ENCODE measurements around the gene YIF1A.
A peak's percentile ranks its signal among the peaks of the same experiment; 100 is the strongest.
"Not testable (repeated sequence)": the region's sequence is repeated elsewhere in the genome, so short reads cannot be mapped to it uniquely, and the experiment has no call there.

Gene YIF1A

DNA sequence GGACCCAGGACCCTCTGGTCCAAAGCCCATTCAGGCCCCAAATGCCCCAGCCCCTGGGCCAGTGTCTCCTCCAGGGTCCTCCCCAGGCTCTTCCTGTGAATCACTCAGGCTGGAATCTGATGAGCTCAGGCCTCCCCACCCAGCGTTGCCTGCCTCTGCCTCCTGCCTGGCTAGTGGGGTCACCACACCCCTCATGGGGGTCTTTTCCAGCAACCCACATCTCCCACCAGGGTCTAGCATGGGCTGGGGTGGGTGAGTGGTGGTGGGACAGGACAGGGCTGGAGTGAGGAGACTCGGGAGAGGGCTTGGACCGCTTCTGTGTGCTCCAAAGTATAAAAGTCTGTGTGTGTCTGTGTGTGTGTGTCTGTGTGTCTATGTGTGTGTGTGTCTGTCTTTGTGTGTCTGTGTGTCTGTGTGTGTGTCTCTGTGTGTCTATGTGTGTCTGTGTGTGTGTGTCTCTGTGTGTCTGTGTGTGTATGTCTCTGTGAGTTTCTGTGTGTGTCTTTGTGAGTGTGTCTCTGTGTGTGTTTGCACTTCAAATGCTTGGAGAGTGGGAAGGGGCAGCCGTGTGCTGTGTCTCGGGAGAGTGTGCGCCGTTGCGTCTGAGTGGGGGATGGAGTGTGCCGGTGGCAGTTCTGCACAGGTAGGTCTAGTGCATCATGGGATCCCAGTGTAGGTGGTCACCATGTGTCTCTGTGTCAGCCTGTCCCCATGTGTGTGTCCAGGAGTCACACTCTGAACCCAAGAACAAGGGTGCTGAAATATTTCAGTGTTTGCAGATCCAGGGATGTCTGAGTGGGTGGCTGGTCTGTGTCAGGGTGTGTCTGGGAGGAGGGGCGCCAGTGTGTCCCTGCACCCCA is 38.5 kb upstream of the YIF1A start:
- intact Hi-C loops (cut with DNase I) = no loop called here
- DNase-seq = no peak

DNA sequence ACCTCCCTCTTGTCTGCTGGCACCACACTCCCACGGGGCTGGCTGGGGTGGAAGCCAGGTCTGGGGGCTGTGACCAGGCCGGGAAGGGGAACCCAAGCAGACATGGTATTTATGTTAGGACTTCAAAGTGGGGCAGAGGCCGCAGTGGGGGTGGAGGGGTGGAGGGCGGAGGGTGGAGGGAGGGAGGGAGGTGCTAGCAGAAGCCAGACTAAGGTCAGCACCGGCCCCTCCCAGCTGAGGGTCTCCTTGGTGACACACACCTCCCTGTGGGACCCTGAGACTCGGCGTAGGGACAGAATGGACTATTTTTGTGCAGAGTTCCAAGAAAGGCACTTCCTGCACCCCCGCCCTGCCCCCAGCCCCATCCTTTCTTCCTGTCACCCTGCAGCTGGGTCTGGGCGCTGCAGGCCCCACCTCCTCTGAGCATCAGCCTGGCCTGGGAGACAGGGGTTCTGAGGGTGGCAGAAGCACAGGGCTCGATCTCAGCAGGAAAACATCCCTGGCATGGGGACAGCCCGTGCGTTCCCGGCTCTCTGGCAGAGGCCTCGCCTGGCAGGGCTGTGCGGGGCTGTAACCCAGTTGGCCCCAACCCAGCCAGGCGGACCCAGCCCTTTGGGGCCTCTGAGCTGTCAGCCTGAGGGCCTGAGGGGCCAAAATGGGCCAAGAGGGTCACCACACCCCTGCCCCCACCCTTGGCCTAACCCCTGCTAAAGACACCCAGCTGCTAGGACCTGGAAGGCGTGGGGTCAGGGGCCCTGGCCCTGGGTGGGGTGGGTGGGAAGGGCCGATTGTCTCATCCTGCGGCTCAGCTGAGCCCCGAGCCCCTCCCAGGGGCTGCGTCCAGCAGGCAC is 37.5 kb upstream of the YIF1A start:
- DNase-seq = no peak

DNA sequence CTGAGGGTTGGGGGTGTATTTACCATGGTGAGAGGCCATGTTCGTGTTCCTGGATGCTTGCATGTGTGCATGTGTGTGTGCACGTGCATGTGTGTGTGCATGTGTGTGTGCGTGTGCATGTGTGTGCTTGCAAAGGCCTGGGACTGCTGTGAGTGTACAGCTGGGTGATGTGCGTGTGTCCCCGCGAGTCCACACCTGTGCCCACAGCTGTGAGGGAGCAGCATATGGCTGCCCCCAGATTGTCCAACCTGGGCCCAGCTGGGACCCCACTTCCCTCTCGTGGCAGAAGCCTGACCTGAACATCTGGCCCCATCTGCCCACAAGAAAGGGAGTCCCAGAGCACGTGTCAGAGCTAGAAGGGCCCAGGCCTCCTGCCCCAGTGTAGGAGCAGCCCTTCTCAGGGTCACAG is 36.3 kb upstream of the YIF1A start:
- no peak for DNase-seq
- intact Hi-C loops (cut with DNase I) = no loop called here

More for the DNA sequence above, 37.5 kb upstream of the YIF1A start:
- intact Hi-C loops (cut with DNase I) = no loop called here

DNA sequence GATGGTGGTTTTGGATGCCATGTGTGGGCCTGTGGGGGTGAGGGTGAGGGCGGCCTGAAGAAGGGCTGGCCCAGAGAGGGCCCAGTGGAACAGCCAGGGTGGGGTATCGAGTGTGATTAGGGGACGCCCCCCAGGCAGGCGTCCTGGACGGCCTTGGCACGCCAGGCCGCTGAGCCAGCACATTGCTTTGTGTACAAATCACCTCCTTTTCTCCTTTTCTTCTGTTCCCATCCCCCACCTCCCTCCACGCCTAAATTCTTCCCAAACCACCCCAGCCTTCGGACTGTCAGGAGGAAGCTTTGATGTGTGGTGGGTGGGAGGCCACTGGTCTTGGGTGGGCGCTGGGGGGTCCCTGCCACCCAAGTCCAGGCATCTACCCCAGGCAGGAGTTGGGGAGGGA is 35.7 kb upstream of the YIF1A start:
- intact Hi-C loops (cut with DNase I) = no loop called here
- no peak for DNase-seq

DNA sequence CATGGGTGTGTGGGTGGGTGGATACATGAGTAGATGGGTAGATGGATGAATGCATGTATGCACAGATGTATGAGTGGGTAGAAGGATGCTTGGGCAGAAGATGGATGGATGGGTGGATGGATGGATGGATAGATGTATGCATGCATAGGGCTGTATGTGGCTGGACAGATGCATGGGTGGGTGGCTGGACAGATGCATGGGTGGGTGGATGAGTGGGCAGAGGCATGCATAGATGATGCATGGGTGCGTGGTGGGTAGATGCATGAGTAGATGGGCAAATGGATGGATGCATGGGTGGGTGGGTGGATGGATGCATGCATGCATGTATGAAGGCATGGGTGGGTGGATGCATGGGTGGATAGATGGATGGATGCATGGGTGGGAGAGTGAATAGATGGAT is 34.7 kb upstream of the YIF1A start:
- no peak for DNase-seq
- intact Hi-C loops (cut with DNase I) = no loop called here

DNA sequence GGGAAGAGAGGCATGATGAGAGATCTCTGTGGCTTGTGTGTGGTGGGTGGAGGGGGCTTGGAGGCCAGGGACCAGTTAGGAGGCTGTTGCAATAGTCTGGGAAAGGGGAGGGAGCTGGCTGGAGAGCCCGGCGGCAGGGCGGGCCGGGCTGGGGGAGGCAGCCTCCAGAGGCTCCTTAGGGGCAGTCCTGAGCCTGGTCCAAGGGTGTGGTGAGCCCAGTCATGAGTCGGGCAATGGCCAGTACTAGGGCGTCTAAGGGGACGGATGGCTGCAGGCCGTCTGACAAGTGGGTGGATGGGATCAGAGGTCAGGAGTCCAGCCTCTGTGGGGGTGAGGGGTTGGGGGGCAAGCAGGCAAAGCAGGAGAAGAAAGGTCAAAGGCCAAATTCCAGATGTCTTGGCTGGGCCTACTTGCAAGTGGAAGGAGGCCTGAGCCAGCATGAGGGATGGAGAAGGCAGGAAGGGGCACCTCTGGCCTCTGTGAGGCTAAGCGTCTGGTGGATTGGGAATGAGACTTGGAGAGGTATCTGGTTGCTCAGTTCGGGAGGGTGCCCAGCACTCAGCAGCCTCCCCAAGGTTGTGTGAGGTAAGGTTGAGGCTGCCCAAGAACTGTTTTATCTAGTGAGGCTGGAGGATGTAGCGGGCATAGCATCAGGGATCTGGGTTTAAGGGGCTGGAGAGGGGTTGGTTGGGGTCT is 33.9 kb upstream of the YIF1A start:
- no peak for DNase-seq
- intact Hi-C loops (cut with DNase I) = no loop called here

DNA sequence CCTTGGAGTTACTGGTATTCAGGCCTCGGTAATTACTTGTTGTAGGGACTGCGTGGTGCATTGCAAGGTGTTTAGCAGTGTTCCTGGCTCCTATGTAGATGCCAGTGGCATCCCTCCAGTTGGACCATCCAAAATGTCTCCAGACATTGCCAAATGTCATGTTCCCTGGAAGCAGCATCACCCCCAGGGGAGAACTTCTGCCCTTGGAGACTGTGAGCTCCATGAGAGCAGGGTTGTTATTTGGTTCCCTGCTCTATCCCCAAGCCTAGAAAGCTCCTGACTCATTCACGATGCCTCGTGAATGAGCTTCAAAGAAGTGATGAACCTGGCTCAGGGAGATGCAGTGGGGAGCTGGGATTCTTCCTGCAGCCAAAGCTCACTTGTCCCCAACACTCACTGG is 32.7 kb upstream of the YIF1A start:
- no peak for DNase-seq
- intact Hi-C loops (cut with DNase I) = no loop called here

DNA sequence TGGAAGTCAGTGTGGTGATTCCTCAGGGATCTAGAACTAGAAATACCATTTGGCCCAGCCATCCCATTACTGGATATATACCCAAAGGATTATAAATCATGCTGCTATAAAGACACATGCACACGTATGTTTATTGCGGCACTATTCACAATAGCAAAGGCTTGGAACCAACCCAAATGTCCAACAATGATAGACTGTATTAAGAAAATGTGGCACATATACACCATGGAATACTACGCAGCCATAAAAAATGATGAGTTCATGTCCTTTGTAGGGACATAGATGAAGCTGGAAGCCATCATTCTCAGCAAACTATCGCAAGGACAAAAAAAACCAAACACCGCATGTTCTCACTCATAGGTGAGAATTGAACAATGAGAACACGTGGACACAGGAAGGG is 31.8 kb upstream of the YIF1A start:
- DNase-seq; intact Hi-C loops (cut with DNase I): not testable (repeated sequence)

DNA sequence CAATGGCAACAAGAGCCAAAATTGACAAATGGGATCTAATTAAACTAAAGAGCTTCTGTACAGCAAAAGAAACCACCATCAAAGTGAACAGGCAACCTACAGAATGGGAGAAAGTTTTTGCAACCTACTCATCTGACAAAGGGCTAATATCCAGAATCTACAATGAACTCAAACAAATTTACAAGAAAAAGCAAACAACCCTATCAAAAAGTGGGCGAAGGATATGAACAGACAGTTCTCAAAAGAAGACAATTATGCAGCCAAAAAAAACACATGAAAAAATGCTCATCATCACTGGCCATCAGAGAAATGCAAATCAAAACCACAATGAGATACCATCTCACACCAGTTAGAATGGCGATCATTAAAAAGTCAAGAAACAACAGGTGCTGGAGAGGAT is 31.3 kb upstream of the YIF1A start:
- DNase-seq; intact Hi-C loops (cut with DNase I): not testable (repeated sequence)

DNA sequence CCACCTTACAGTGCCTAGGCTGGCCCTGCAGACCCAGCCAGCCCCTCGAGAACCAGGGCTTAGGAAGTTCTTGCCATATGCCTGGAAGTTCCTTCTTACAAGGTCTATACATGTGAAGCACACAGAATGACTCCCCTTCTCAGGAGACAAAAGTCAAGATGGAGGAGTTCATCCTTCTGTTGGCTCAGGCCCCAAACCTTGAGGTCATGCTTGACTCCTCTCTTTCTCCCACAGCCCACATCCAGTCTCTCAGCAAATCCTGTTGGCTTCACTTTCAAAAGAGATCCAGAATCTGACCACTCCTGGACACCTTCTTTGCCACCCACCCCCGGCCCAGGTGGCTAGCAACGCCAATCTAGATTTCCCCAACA is 29.6 kb upstream of the YIF1A start:
- no peak for DNase-seq
- intact Hi-C loops (cut with DNase I) = no loop called here

DNA sequence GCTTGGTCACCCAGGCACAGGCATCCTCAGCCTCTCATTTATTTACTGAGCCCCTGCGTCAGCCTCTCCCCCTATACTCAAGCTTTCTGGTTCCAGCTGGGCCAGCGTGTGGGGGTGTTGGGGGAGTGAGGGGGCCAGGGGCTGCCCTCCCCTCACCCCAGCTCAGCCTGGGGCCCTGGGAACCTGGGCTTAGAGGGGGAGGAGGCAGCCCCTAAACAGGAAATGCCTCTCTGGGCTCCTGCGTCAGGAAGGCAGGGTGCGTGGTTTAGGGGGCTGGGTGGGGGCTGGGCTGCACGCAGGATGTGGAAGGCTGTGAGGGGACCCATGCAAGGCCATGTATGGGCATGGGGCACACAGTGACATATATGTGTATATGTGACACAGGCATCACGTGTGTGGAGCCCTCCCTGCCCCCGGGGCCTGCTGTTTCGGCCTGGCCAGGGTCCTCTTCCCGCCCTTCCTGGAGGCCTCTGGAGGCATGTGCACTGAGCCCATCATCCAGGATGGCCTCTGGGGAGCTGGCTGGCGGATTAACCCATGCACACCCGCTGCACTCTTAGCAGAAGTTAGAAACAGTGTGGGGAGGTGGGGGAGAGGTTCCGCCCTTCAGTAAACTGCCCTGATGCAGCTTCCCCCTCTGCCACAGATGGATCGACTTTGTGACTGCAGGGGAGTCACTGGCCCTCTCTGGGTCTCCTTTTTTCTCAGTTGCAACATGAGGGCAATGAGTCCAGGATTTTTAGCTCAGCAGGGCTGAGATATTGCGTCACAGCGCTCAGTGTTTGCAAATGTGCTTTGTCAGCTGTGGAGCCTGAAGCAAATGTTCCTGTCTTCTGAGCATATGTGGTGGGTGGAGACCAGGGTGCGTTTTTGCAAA is 29.0 kb upstream of the YIF1A start:
- intact Hi-C loops (cut with DNase I) = no loop called here
- peak in 21 of 42 donors; percentile 23 to 74 (median 49) for DNase-seq

DNA sequence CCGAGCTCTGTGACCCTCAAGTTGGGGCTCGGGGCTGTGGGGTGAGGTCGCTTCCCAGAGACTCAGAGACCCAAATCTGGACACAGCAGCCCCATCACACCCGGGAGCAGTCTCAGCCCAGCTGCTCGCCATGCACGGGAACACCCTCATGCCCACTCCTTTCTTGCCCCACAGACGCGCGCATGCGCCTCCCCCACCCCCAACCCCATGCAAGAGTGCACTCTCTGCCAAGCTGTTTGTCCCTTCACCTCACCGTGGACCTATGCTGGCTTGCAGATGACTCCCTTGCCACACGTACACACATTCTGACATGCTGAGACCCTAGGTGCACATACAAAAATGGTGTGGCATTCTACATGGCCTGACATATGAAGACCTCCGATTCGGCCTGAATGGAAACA is 28.4 kb upstream of the YIF1A start:
- intact Hi-C loops (cut with DNase I) = no loop called here
- DNase-seq = no peak

DNA sequence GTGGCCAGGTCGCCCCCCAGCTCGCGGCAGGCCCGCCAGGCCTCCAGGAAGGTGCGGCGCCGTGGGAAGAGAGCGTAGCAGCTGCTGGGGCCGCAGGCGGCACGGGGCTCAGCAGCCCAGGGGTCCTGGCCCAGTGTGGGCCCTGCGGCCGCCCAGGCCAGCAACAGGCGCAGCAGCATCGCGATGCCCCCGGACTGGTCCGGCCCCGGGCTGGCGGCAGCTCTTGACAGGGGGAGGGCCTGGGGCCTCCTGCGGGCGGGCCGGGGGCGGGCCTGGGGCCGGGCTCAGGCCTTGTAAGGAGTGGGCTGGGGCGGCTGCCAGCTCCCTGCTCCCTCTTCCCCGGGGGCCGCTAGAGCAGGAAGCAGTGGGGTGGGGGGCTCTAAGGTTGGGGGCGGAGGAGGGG is 27.9 kb upstream of the YIF1A start, which contains the start of gene CD248:
TSS of gene CD248 (minus strand) at position 196 of the 403 bp plus-strand sequence. CDS start at position 179, 17 bp downstream.
- intact Hi-C loops (cut with DNase I) = no loop called here
- peak in 2 of 42 donors; percentile 28 to 45 for DNase-seq

DNA sequence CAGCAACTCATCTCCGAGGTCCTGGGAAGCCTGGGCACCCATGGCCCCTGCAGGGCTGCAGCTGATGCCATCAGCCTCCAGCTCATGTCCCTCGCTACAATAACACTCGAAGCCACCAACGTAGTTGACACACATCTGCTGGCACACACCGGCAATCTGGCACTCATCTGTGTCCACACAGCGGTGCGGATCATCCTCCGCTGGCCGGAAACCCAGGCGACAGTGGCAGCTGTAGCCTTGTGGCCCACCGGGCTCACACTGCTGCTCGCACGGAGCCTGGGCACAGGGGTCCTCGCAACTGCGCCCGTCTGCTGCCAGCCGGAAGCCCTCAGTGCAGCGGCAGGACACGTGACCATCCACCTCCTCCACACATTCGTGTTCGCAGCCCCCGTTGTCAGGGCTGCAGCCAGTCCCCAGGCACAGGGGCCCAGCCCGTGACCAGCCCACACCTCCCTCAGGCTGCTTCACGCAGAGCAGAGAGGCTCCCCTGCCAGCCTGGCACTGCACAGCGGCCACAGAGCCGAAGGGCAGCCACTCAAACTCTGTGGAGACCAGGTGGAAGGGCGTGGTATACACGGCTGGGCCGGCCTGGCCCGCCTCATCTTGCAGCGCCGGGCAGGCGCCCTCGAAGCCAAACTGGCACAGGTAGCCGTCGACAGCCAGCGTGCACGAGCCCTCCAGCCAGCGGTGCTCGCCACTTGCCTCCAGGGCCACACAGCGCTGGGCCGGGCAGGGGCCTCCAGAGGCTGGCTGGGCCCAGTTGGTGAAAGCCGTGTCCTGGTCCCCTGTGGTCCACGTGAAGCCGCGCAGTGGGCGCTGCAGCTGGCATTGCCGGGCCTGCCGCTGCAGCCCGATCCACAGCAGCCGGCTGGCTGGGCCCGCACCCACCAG is 27.2 kb upstream of the YIF1A start:
- intact Hi-C loops (cut with DNase I) = no loop called here
- DNase-seq = no peak

DNA sequence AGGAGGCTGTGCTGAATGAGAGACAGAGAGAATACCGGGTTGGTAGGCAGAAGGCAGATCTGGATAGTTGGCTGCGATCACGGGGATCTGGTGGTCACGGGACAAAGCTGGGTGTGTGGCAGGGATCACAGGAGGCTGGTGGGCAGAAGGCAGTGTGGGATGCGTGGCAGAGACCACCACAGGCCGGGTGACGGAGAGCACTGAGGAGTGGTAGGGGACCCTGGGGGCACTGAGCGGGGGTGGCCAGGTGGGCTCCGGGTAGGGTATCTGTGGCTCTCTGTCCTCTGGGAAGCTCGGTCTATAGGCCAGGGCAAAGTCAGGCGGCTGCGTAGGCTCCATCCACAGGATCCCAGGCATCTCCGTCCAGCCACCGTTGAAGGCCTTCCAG is 26.5 kb upstream of the YIF1A start:
- DNase-seq = no peak
- intact Hi-C loops (cut with DNase I) = no loop called here

DNA sequence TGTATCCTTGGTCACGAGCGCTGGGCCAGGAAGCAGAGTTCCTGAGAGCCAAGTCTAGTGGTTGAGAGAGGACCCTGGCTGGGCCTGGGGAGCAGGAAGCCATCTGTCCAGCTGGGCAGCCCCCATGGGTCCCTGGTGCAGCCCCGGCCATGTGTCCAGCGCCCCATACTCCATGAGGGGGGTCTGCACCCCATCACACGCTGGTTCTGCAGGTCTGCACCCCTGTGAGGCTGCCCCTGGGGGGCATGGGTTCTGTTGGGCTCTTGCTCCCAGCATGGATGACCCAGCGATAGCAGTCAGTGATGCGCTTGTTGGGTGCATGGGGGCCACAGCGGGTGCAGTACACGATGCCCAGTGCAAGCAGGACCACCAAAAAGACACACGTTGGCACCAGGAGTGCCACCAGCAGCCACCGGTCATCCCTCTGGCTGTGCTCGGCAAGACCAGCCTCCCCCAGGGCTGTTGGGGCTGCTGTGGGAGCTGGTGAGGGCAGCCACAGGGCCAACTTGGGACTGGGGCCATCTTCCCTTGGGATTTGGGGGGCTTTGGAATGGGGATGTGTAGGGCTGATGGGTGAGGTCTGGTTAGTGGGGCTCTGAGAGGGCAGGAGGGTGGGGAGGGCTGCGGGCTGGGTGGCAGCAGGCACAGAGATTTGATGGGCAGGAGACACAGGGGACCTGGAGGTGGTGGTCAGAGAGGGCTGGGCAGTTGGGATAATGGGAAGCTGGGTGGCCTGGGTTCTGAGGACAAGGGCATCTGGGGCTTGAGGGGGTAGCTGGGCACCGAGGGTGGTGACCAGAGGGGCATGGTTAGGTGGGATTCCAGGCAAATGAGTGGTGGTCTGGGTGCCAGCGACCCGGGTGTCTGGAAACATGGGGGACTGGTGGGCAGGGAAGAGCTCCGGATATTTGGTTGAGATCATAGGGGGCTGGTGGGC is 25.9 kb upstream of the YIF1A start:
- peak in 1 of 42 donors; percentile 3 for DNase-seq
- intact Hi-C loops (cut with DNase I) = no loop called here

DNA sequence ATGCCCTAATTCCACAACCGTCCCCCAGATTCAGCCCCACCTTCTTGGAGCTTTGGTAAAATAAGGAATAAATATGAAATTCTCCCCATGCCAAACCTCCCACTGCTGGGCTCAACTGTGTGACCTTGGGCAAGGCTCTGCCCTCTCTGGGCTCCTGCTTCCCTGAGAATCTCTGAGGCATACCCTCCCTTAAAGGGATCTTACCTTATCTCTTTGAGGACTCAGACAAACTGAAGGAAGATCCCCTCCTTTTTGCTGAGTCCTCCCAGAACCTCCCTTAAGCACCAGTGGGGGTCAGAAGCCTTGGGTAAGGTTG is 25.2 kb upstream of the YIF1A start:
- intact Hi-C loops (cut with DNase I) = no loop called here
- no peak for DNase-seq

Measured in head of caudate nucleus (tissue), 42 donors.